HG03571 (cell line): ENCODE data around the gene GCSH.
"Not testable (repeated sequence)": the region's sequence is repeated elsewhere in the genome, so short reads cannot be mapped to it uniquely, and the experiment has no call there.

ENCODE experiments used
- ATAC-seq: cut with Tn5 transposase; IDR thresholded peaks from one replicate; pipeline ENCODE4 v1.9.1; 2021; ENCODE audit not compliant: unreplicated experiment

Gene GCSH

GRCh38 chr16:81095953-81096714 lies at the start of gene GCSH:
Gene GCSH (minus strand): TSS chr16:81096395. CDS start chr16:81096278, 117 bp downstream.
- peak; percentile 99 for ATAC-seq

- ATAC-seq = no peak
These were observed 47.8 kb upstream of the GCSH start for GRCh38 chr16:81143921-81144471.

- ATAC-seq = no peak
These were observed 46.7 kb upstream of the GCSH start for GRCh38 chr16:81142864-81143263.

GRCh38 chr16:81140930-81141780 lies 45.0 kb upstream of the GCSH start:
- ATAC-seq = no peak

GRCh38 chr16:81138831-81139557 lies 42.8 kb upstream of the GCSH start:
- ATAC-seq = no peak

GRCh38 chr16:81137754-81138153 lies 41.6 kb upstream of the GCSH start:
- no peak for ATAC-seq

GRCh38 chr16:81136390-81137335 lies 40.5 kb upstream of the GCSH start:
- ATAC-seq = no peak

- no peak for ATAC-seq
These were observed 33.9 kb upstream of the GCSH start for GRCh38 chr16:81130126-81130525.

- ATAC-seq = no peak
These were observed 32.7 kb upstream of the GCSH start for GRCh38 chr16:81128726-81129524.

GRCh38 chr16:81127051-81127450 lies 30.9 kb upstream of the GCSH start:
- no peak for ATAC-seq

GRCh38 chr16:81123092-81123852 lies 27.1 kb upstream of the GCSH start:
- no peak for ATAC-seq

GRCh38 chr16:81121474-81121990 lies 25.3 kb upstream of the GCSH start:
- ATAC-seq = no peak

- no peak for ATAC-seq
These were observed 21.2 kb upstream of the GCSH start for GRCh38 chr16:81117436-81117835.

- no peak for ATAC-seq
These were observed 20.1 kb upstream of the GCSH start for GRCh38 chr16:81116285-81116684.

- ATAC-seq = no peak
These were observed 16.3 kb upstream of the GCSH start for GRCh38 chr16:81112453-81112852.

GRCh38 chr16:81109274-81109673 lies 13.1 kb upstream of the GCSH start:
- not testable (repeated sequence) for ATAC-seq

GRCh38 chr16:81107511-81107910 lies 11.3 kb upstream of the GCSH start:
- no peak for ATAC-seq

GRCh38 chr16:81106826-81107503 lies 10.8 kb upstream of the GCSH start:
- no peak for ATAC-seq
